C1 segment of cervical spinal cord (tissue), 14 donors: ENCODE results near the gene MDN1.
"Not testable (repeated sequence)": the region's sequence is repeated elsewhere in the genome, so short reads cannot be mapped to it uniquely, and the experiment has no call there.

Source experiments
- DNase-seq, 14 donors: peaks; one replicate each; lab custom pipeline; 2025; lab: John Stamatoyannopoulos, UW

The MDN1 gene

GRCh38 chr6:89819336-89820130 lies at the start of gene MDN1:
Gene MDN1 (minus strand): TSS chr6:89819794. CDS start chr6:89819607, 187 bp downstream.
- peak; percentile 26 to 92 (median 81) for DNase-seq

DNA sequence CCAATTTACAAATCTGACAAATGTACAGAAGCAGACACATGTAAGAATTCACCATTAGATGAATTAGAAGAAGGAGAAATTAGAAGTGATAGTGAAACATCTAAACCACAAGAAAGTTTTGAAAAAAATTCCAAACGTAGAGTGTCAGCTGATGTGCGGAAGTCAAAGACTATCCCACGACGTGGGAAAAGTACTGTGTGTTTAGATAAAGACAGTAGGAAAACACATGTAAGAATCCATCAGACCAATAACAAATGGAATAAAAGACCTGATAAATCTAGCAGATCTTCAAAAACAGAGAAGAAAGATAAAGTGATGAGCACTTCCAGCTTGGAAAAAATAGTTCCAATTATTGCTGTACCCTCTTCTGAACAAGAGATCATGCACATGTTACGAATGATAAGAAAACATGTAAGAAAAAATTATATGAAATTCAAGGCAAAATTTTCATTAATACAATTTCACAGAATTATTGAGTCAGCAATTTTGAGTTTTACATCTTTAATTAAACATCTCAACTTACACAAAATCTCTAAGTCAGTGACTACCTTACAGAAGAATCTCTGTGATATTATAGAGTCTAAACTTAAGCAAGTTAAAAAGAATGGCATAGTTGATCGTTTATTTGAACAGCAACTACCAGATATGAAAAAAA lies 46.6 kb upstream of the MDN1 start:
- DNase-seq, result no peak

- no peak for DNase-seq
These were observed 43.1 kb upstream of the MDN1 start for GRCh38 chr6:89862698-89863097.

GRCh38 chr6:89862273-89862672 lies 42.7 kb upstream of the MDN1 start:
- no peak for DNase-seq

- no peak for DNase-seq
These were observed 40.1 kb upstream of the MDN1 start for GRCh38 chr6:89859744-89860143.

DNA sequence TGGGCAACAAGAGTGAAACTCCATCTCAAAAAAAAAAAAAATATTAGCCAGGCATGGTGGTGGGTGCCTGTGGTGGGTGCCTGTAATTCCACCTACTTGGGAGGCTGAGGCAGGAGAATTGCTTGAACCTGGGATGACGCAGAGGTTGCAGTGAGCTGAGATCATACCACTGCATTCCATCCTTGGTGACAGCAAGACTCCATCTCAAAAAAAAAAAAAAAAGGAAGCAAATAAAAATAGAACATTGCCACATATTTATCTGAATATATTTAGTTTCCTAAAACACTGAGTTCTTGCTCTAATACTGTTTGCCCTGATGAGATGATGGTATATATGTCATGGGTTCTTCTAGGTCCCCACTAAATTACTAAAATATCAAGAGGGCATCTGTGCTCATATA lies 38.4 kb upstream of the MDN1 start:
- DNase-seq, result no peak

DNA sequence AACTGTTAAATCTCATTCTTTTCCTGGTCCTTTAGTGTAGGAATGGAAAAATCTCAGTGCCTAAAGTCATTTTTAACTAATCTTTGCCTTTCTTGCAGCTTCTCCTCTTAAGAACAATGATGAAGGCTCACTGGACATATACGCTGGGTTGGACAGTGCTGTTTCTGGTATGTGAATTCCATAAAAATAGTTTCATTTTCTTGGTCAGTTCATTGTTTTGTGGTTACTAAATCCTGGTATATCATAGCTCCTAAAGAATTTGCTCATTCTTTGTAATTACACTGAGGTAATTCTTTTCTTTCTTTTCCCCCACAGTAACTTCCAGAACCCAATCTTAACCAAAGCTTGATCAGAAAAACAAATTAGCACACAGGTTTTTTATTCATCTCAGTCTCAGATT lies 33.5 kb upstream of the MDN1 start:
- DNase-seq, result no peak

DNA sequence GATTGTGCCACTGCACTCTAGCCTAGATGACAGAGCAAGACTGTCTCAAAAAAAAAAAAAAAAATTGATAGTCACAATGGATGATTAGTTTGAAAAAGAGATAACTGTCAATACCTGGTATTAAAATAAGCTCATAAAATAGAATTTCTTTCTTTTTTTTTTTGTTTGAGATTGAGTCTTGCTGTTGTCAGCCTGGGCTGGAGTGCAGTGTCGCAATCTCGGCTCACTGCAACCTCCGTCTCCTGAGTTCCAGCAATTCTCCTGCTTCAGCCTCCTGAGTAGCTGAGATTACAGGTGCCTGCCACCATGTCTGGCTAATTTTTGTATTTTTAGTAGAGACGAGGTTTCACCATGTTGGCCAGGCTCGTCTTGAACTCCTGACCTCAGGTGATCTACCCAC lies 27.9 kb upstream of the MDN1 start:
- not testable (repeated sequence) for DNase-seq

DNA sequence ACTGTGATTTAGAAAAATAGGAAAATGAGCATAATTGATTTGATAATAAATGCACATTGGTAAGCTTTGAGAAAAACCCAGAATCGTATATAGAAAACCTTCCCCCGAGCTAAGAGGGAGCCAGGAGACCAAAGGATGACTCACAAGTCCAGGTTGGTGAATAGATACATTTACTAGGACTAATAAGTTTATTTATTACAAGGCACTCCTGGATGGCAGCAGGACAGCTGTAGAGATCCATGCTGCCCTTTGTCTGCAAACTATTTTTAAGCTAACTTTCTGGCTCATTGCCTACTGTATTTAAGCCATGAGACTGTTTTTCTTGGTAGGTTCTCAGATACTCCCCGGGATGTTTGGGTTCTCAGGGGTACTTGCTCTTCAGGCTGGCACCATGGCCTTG lies 23.5 kb upstream of the MDN1 start:
- DNase-seq, result no peak

- DNase-seq, result no peak
These were observed 22.6 kb upstream of the MDN1 start for GRCh38 chr6:89842228-89842627.

- no peak for DNase-seq
These were observed 20.9 kb upstream of the MDN1 start for GRCh38 chr6:89840538-89840937.

GRCh38 chr6:89836639-89837222 lies 17.1 kb upstream of the MDN1 start:
- DNase-seq, result no peak

DNA sequence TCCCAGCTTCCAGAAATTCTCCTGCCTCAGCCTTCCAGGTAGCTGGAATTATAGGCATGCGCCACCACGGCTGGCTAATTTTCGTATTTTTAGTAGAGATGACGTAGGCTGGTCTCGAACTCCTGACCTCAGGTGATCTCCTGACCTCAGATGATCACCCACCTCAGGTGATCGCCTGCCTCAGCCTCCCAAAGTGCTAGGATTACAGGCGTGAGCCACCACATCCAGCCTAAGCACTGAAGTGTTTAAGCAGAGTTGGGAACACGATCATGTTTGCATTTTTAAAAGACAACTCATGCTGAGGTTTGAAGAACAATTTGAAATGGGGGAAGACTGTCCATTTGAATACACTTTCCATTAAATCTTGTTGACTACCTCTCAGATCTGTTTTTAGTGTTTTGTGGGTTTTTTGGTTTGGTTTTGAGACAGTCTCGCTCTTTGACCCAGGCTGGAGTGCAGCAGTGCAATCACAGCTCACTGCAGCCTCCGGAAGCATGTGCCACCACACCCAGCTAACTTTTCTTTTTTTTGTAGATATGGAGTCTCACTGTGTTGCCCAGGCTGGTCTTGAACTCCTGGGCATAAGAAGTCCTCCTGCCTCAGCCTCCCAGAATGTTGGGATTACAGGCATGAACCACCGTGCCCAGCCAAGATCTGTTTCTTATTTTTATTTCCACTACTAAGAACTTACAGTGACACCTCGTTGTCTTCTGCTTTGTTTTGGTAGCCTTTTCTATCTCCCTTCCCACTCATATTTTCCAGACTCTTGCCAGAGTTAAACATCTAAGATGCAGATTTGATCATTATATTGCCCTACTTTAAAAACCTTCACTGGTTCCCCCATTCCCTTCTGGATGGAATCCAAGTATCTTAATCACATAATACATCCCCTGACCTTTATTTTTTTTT lies 15.5 kb upstream of the MDN1 start:
- DNase-seq, result no peak

GRCh38 chr6:89830170-89830809 lies 10.7 kb upstream of the MDN1 start:
- peak in 1 of 14 donors; percentile 6 for DNase-seq

GRCh38 chr6:89829472-89830169 lies 10.0 kb upstream of the MDN1 start, which contains the start of gene CASP8AP2:
Gene CASP8AP2 (plus strand): TSS chr6:89829880.
- peak; percentile 40 to 98 (median 80) for DNase-seq

DNA sequence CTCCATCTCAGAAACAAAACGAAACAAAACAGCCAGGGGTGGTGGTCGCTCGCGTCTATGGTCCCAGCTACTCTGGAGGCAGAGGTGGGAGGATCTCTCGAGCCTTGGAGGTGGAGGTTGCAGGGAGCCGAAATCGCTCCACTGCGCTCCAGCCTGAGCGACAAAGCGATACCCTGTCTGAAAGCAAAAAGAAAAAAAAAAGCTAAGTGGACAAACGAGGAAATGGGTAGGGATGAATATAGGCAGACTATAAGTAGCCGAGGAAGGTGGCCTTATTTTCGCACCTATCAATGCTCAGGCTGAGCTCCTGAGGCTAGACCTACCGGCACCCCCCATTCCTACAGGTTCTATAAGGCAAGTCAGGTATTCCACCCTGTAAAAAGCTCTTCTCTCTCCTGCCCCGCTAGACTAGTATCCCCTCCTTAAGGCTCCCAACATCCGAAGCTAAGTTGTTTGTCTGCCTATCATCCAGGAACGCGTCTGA lies 9.4 kb upstream of the MDN1 start:
- DNase-seq, result peak in 2 of 14 donors; percentile 17 to 39

DNA sequence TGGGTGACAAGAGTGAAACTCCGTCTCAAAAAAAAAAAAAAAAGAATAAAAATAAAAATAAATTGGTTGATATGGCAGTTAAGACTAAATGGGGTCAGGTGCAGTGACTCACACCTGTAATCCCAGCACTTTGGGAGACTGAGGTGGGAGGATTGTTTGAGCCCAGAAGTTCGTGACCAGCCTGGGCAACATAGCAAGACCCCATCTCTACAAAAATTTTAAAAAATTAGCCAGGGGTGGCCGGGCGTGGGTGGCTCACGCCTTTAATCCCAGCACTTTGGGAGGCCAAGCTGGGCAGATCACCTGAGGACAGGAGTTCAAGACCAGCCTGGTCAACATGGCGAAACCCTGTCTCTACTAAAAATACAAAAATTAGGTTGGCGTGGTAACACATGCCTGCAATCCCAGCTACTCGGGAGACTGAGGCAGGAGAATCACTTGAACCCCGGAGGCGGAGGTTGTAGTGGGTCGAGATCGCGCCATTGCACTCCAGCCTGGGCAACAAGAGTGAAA lies 8.9 kb upstream of the MDN1 start:
- DNase-seq, result not testable (repeated sequence)

- DNase-seq, result no peak
These were observed 6.5 kb upstream of the MDN1 start for GRCh38 chr6:89826029-89826528.

GRCh38 chr6:89818977-89819335 lies 638 bp downstream of the MDN1 start:
- peak in 3 of 14 donors; percentile 7 to 65 (median 43) for DNase-seq

DNA sequence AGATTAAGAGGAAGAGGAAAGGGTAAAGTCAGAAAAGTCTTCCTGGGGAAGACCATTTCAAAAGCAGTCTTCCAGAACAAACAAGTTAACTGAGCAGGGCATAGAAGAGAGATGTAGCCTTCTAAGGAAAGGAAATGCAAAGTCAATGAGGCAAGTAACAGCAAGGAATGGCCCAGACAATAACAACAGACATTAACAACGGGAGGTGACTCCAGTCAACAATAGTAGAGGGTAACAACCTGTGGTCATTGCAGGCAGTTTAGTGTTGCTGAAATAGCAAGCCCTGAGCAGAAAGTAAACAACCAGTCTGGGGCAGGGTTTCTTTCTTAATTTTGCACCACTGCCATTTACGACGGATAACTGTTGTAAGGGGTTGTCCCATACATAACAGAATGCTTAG lies 2.1 kb downstream of the MDN1 start:
- no peak for DNase-seq
